ENCODE results near the gene ERC1.
A peak's percentile ranks its signal among the peaks of the same experiment; 100 is the strongest.

ERC1 gene

GRCh38 chr12:992647-993046 is 1.6 kb downstream of the ERC1 start:
- Histone ChIP-seq H3K27me3 (ENCODE audit: control insufficient read depth in 1 of 2, insufficient read depth in 1 of 2, low read length in 2 of 2) (no peaks in the 10 kb centered on the region), H2BK5ac (ENCODE audit: low read depth, low read length, poor library complexity, severe bottlenecking) (no peak overlapping the region), H4K8ac (ENCODE audit: low read length) (no peak overlapping the region), H2BK15ac (ENCODE audit: low read depth, poor library complexity, severe bottlenecking) (no peak overlapping the region), H3K9ac (ENCODE audit: low read length) (peak overlapping the region; percentile 99), H3K4me1 (ENCODE audit: control insufficient read depth, insufficient read depth, low read depth, low read length) (peaks cover 3% of the 10 kb centered on the region), H3K4me2 (ENCODE audit: low read length, poor library complexity, severe bottlenecking) (no peak overlapping the region), H3K36me3 (ENCODE audit: control insufficient read depth in 1 of 2, insufficient read depth in 2 of 2, low read depth in 1 of 2, low read length in 2 of 2) (no peaks in the 10 kb centered on the region), H3K14ac (ENCODE audit: low read length in 2 of 2) (no peak overlapping the region), H3K9me3 (ENCODE audit: control insufficient read depth, low read length) (no peaks in the 10 kb centered on the region), H3K23ac (ENCODE audit: low read length in 2 of 2) (no peak overlapping the region), H4K91ac (ENCODE audit: low read length) (no peak overlapping the region), H3K79me1 (replicated peaks; ENCODE audit: low read length, poor library complexity, severe bottlenecking) (peaks cover 15% of the 10 kb centered on the region), H2AK5ac (ENCODE audit: low read length, severe bottlenecking) (no peak overlapping the region), H2AFZ (ENCODE audit: low read depth, low read length) (no peak overlapping the region), H3K27ac (ENCODE audit: low read length, poor library complexity, severe bottlenecking) (no peak overlapping the region), H2BK120ac (ENCODE audit: low read depth, low read length) (no peak overlapping the region), H3K4me3 (ENCODE audit: insufficient read depth in 1 of 2, low read depth in 1 of 2, low read length in 2 of 2) (peak overlapping the region in 1 of 2 experiments; percentile 90), H3K4ac (ENCODE audit: low read depth in 1 of 2, low read length in 2 of 2) (no peak overlapping the region), H2BK12ac (ENCODE audit: low read length in 2 of 2) (no peak overlapping the region), H3K18ac (ENCODE audit: low read depth in 1 of 2, low read length in 2 of 2) (no peak overlapping the region)
- whole genome bisulfite sequencing = 50% methylated on average over 1 of the region's 1 CpG
- DNase-seq = no peak

- no peak overlapping the region for H3K14ac ChIP-seq (ENCODE audit: low read length in 2 of 2)
- H4K91ac ChIP-seq (ENCODE audit: low read length) = no peak overlapping the region
- H3K36me3 ChIP-seq (ENCODE audit: control insufficient read depth in 1 of 2, insufficient read depth in 2 of 2, low read depth in 1 of 2, low read length in 2 of 2) = peaks cover 4 to 6% of the 10 kb centered on the region in 2 experiments
- no peaks in the 10 kb centered on the region for H3K27me3 ChIP-seq (ENCODE audit: control insufficient read depth in 1 of 2, insufficient read depth in 1 of 2, low read length in 2 of 2)
- H3K23ac ChIP-seq (ENCODE audit: low read length in 2 of 2) = no peak overlapping the region
- H2BK15ac ChIP-seq (ENCODE audit: low read depth, poor library complexity, severe bottlenecking) = no peak overlapping the region
- no peak for DNase-seq
- no peak overlapping the region for H3K27ac ChIP-seq (ENCODE audit: low read length, poor library complexity, severe bottlenecking)
- no peak overlapping the region for H3K4ac ChIP-seq (ENCODE audit: low read depth in 1 of 2, low read length in 2 of 2)
- H4K8ac ChIP-seq (ENCODE audit: low read length) = no peak overlapping the region
- H2AFZ ChIP-seq (ENCODE audit: low read depth, low read length) = no peak overlapping the region
- H3K4me3 ChIP-seq (ENCODE audit: insufficient read depth in 1 of 2, low read depth in 1 of 2, low read length in 2 of 2) = no peak overlapping the region
- H2AK5ac ChIP-seq (ENCODE audit: low read length, severe bottlenecking) = no peak overlapping the region
- no peak overlapping the region for H2BK12ac ChIP-seq (ENCODE audit: low read length in 2 of 2)
- H2BK5ac ChIP-seq (ENCODE audit: low read depth, low read length, poor library complexity, severe bottlenecking) = no peak overlapping the region
- no peak overlapping the region for H2BK120ac ChIP-seq (ENCODE audit: low read depth, low read length)
- H3K79me1 ChIP-seq (replicated peaks; ENCODE audit: low read length, poor library complexity, severe bottlenecking) = peaks cover 15% of the 10 kb centered on the region
- H3K4me2 ChIP-seq (ENCODE audit: low read length, poor library complexity, severe bottlenecking) = no peak overlapping the region
- H3K9me3 ChIP-seq (ENCODE audit: control insufficient read depth, low read length) = no peaks in the 10 kb centered on the region
- H3K9ac ChIP-seq (ENCODE audit: low read length) = no peak overlapping the region
- H3K4me1 ChIP-seq (ENCODE audit: control insufficient read depth, insufficient read depth, low read depth, low read length) = peaks cover 3% of the 10 kb centered on the region
- WGBS = 93% methylated on average over 4 of the region's 4 CpGs
- no peak overlapping the region for H3K18ac ChIP-seq (ENCODE audit: low read depth in 1 of 2, low read length in 2 of 2)
These were observed 5.9 kb downstream of the ERC1 start for GRCh38 chr12:996881-997280.

GRCh38 chr12:997505-997904 is 6.5 kb downstream of the ERC1 start:
- Histone ChIP-seq H3K27me3 (ENCODE audit: control insufficient read depth in 1 of 2, insufficient read depth in 1 of 2, low read length in 2 of 2) (no peaks in the 10 kb centered on the region), H3K4me3 (ENCODE audit: insufficient read depth in 1 of 2, low read depth in 1 of 2, low read length in 2 of 2) (no peak overlapping the region), H3K18ac (ENCODE audit: low read depth in 1 of 2, low read length in 2 of 2) (no peak overlapping the region), H2AFZ (ENCODE audit: low read depth, low read length) (no peak overlapping the region), H2BK15ac (ENCODE audit: low read depth, poor library complexity, severe bottlenecking) (no peak overlapping the region), H2AK5ac (ENCODE audit: low read length, severe bottlenecking) (no peak overlapping the region), H3K27ac (ENCODE audit: low read length, poor library complexity, severe bottlenecking) (no peak overlapping the region), H3K23ac (ENCODE audit: low read length in 2 of 2) (no peak overlapping the region), H3K4ac (ENCODE audit: low read depth in 1 of 2, low read length in 2 of 2) (no peak overlapping the region), H4K8ac (ENCODE audit: low read length) (no peak overlapping the region), H2BK5ac (ENCODE audit: low read depth, low read length, poor library complexity, severe bottlenecking) (no peak overlapping the region), H3K36me3 (ENCODE audit: control insufficient read depth in 1 of 2, insufficient read depth in 2 of 2, low read depth in 1 of 2, low read length in 2 of 2) (peaks cover 4 to 6% of the 10 kb centered on the region in 2 experiments), H4K91ac (ENCODE audit: low read length) (no peak overlapping the region), H2BK120ac (ENCODE audit: low read depth, low read length) (no peak overlapping the region), H3K9me3 (ENCODE audit: control insufficient read depth, low read length) (no peaks in the 10 kb centered on the region), H2BK12ac (ENCODE audit: low read length in 2 of 2) (no peak overlapping the region), H3K79me1 (replicated peaks; ENCODE audit: low read length, poor library complexity, severe bottlenecking) (peaks cover 12% of the 10 kb centered on the region), H3K4me1 (ENCODE audit: control insufficient read depth, insufficient read depth, low read depth, low read length) (peaks cover 3% of the 10 kb centered on the region), H3K9ac (ENCODE audit: low read length) (no peak overlapping the region), H3K14ac (ENCODE audit: low read length in 2 of 2) (no peak overlapping the region), H3K4me2 (ENCODE audit: low read length, poor library complexity, severe bottlenecking) (no peak overlapping the region)
- 98% methylated on average over 1 of the region's 1 CpG for WGBS
- DNase-seq = no peak

GRCh38 chr12:998020-998874 is 7.2 kb downstream of the ERC1 start:
- Histone ChIP-seq H3K4ac (ENCODE audit: low read depth in 1 of 2, low read length in 2 of 2) (no peak overlapping the region), H3K27me3 (ENCODE audit: control insufficient read depth in 1 of 2, insufficient read depth in 1 of 2, low read length in 2 of 2) (no peaks in the 10 kb centered on the region), H3K9ac (ENCODE audit: low read length) (no peak overlapping the region), H4K91ac (ENCODE audit: low read length) (no peak overlapping the region), H3K23ac (ENCODE audit: low read length in 2 of 2) (no peak overlapping the region), H2AK5ac (ENCODE audit: low read length, severe bottlenecking) (no peak overlapping the region), H2AFZ (ENCODE audit: low read depth, low read length) (no peak overlapping the region), H3K4me2 (ENCODE audit: low read length, poor library complexity, severe bottlenecking) (no peak overlapping the region), H3K4me3 (ENCODE audit: insufficient read depth in 1 of 2, low read depth in 1 of 2, low read length in 2 of 2) (no peak overlapping the region), H2BK5ac (ENCODE audit: low read depth, low read length, poor library complexity, severe bottlenecking) (no peak overlapping the region), H2BK15ac (ENCODE audit: low read depth, poor library complexity, severe bottlenecking) (no peak overlapping the region), H2BK12ac (ENCODE audit: low read length in 2 of 2) (no peak overlapping the region), H3K79me1 (replicated peaks; ENCODE audit: low read length, poor library complexity, severe bottlenecking) (peaks cover 12% of the 10 kb centered on the region), H3K18ac (ENCODE audit: low read depth in 1 of 2, low read length in 2 of 2) (no peak overlapping the region), H3K9me3 (ENCODE audit: control insufficient read depth, low read length) (no peaks in the 10 kb centered on the region), H4K8ac (ENCODE audit: low read length) (no peak overlapping the region), H3K4me1 (ENCODE audit: control insufficient read depth, insufficient read depth, low read depth, low read length) (peaks cover 3% of the 10 kb centered on the region), H3K14ac (ENCODE audit: low read length in 2 of 2) (no peak overlapping the region), H3K36me3 (ENCODE audit: control insufficient read depth in 1 of 2, insufficient read depth in 2 of 2, low read depth in 1 of 2, low read length in 2 of 2) (peaks cover 4 to 6% of the 10 kb centered on the region in 2 experiments), H3K27ac (ENCODE audit: low read length, poor library complexity, severe bottlenecking) (no peak overlapping the region), H2BK120ac (ENCODE audit: low read depth, low read length) (no peak overlapping the region)
- 96% methylated on average over 5 of the region's 6 CpGs for WGBS
- no peak for DNase-seq

All from mesenchymal stem cell (in vitro differentiated cells and primary cell).